MM.1S (cell line): ENCODE results near the gene ACOT2.
"Not testable (repeated sequence)": the region's sequence is repeated elsewhere in the genome, so short reads cannot be mapped to it uniquely, and the experiment has no call there.

Experiments
- DNase-seq: peaks from one replicate; pipeline ENCODE4 v3.0.0-alpha.2; 2015
- H2AFZ ChIP-seq: fragments of 300-600 bp; sonication (generic); 2 replicates; pipeline ENCODE4 v1.6.0; 2016; ENCODE audit warnings: antibody characterized with exemption, low read length
- H3F3A ChIP-seq: fragments of 300-600 bp; sonication (generic); 2 replicates; pipeline ENCODE4 v1.6.1; 2016; ENCODE audit warnings: mild to moderate bottlenecking, antibody characterized with exemption, low read length, moderate library complexity, mixed read lengths; ENCODE audit not compliant: insufficient read depth
- H3K27ac ChIP-seq: fragments of 300-600 bp; sonication (generic); 2 replicates; pipeline ENCODE4 v1.5.1; 2016; ENCODE audit warnings: mild to moderate bottlenecking, low read length
- H3K27me3 ChIP-seq: fragments of 300-600 bp; sonication (generic); replicated peaks from 2 replicates; pipeline ENCODE4 v1.6.0; 2016; ENCODE audit warnings: low read length; ENCODE audit not compliant: insufficient read depth
- H3K36me3 ChIP-seq: fragments of 300-600 bp; sonication (generic); replicated peaks from 2 replicates; pipeline ENCODE4 v1.6.1; 2016; ENCODE audit warnings: mild to moderate bottlenecking, low read length, mixed read lengths; ENCODE audit not compliant: insufficient read depth
- H3K4me1 ChIP-seq: fragments of 300-600 bp; sonication (generic); 2 replicates; pipeline ENCODE4 v1.6.1; 2016; ENCODE audit warnings: low read length, mixed read lengths
- H3K4me2 ChIP-seq: fragments of 300-600 bp; sonication (generic); 2 replicates; pipeline ENCODE4 v1.6.0; 2016; ENCODE audit warnings: low read depth, low read length
- H3K4me3 ChIP-seq: fragments of 300-600 bp; sonication (generic); 2 replicates; pipeline ENCODE4 v1.5.1; 2016; ENCODE audit warnings: low read length, mixed read lengths
- H3K79me2 ChIP-seq: fragments of 300-600 bp; sonication (generic); 2 replicates; pipeline ENCODE4 v1.6.1; 2016; ENCODE audit warnings: mixed run types, low read length, mixed read lengths
- H3K9ac ChIP-seq: fragments of 300-600 bp; sonication (generic); 2 replicates; pipeline ENCODE4 v1.6.1; 2016; ENCODE audit warnings: low read length, mixed read lengths
- H3K9me2 ChIP-seq: fragments of 300-600 bp; sonication (generic); replicated peaks from 2 replicates; pipeline ENCODE4 v1.6.1; 2016; ENCODE audit warnings: mild to moderate bottlenecking, low read length, mixed read lengths; ENCODE audit not compliant: insufficient read depth
- H3K9me3 ChIP-seq: fragments of 300-600 bp; sonication (generic); replicated peaks from 2 replicates; pipeline ENCODE4 v1.6.1; 2016; ENCODE audit warnings: mild to moderate bottlenecking, low read length, mixed read lengths; ENCODE audit not compliant: insufficient read depth
- H4K20me1 ChIP-seq: fragments of 300-600 bp; sonication (generic); 2 replicates; pipeline ENCODE4 v1.6.1; 2016; ENCODE audit warnings: mild to moderate bottlenecking, low read length, moderate library complexity, mixed read lengths; ENCODE audit not compliant: insufficient read depth
- CTCF ChIP-seq: fragments of 300-600 bp; sonication (generic); IDR thresholded peaks from 2 replicates; pipeline ENCODE4 v1.5.1; 2016; ENCODE audit warnings: antibody characterized with exemption, low read length, mixed read lengths
- EZH2 ChIP-seq: fragments of 300-600 bp; sonication (generic); optimal IDR thresholded peaks from 2 replicates; pipeline ENCODE3; 2017; ENCODE audit warnings: low read depth, mild to moderate bottlenecking, antibody characterized with exemption, low read length, mixed read lengths
- EZH2phosphoT487 ChIP-seq: fragments of 300-600 bp; sonication (generic); IDR thresholded peaks from 2 replicates; pipeline ENCODE4 v1.6.1; 2018; ENCODE audit warnings: antibody characterized with exemption, low read length

The ACOT2 gene

GRCh38 chr14:73553845-73554244, 15.2 kb upstream of the ACOT2 start:
- Histone ChIP-seq H3K4me2 (no peak overlapping the region), H3K9me3 (no peaks in the 10 kb centered on the region), H3K9ac (no peak overlapping the region), H3K4me3 (no peak overlapping the region), H3K4me1 (no peaks in the 10 kb centered on the region), H3F3A (no peaks in the 10 kb centered on the region), H3K36me3 (no peaks in the 10 kb centered on the region), H2AFZ (no peak overlapping the region), H3K27ac (no peak overlapping the region), H4K20me1 (no peaks in the 10 kb centered on the region), H3K9me2 (no peaks in the 10 kb centered on the region), H3K79me2 (no peaks in the 10 kb centered on the region), H3K27me3 (no peaks in the 10 kb centered on the region)
- DNase-seq, result no peak
- TF ChIP-seq EZH2 (no peak), CTCF (no peak), EZH2phosphoT487 (no peak)

- not testable (repeated sequence) for H3K9me3 ChIP-seq, H3K36me3 ChIP-seq, H3K9ac ChIP-seq, H3K27me3 ChIP-seq, H3K4me3 ChIP-seq, DNase-seq, H3F3A ChIP-seq, H3K79me2 ChIP-seq, H3K4me2 ChIP-seq, H3K27ac ChIP-seq, H4K20me1 ChIP-seq, H3K4me1 ChIP-seq, H3K9me2 ChIP-seq, H2AFZ ChIP-seq
These were observed 11.8 kb upstream of the ACOT2 start for GRCh38 chr14:73557201-73557600.

- DNase-seq, H3K4me3 ChIP-seq, H3K4me2 ChIP-seq, H3K9ac ChIP-seq, H3K27me3 ChIP-seq, H3K79me2 ChIP-seq, H2AFZ ChIP-seq, H3F3A ChIP-seq, H4K20me1 ChIP-seq, H3K9me2 ChIP-seq, H3K36me3 ChIP-seq, H3K4me1 ChIP-seq, H3K9me3 ChIP-seq, H3K27ac ChIP-seq: not testable (repeated sequence)
These were observed 10.8 kb upstream of the ACOT2 start for GRCh38 chr14:73558238-73558637.

- H3K4me1 ChIP-seq, H3K79me2 ChIP-seq, H3F3A ChIP-seq, H3K9ac ChIP-seq, H3K4me2 ChIP-seq, H3K27ac ChIP-seq, H4K20me1 ChIP-seq, DNase-seq, H2AFZ ChIP-seq, H3K4me3 ChIP-seq, H3K27me3 ChIP-seq, H3K9me2 ChIP-seq, H3K36me3 ChIP-seq, H3K9me3 ChIP-seq: not testable (repeated sequence)
These were observed 6.8 kb upstream of the ACOT2 start for GRCh38 chr14:73562256-73562655.

GRCh38 chr14:73562696-73563095, 6.3 kb upstream of the ACOT2 start:
- not testable (repeated sequence) for H3K9me2 ChIP-seq, H3K4me2 ChIP-seq, H2AFZ ChIP-seq, H3K27me3 ChIP-seq, H3K79me2 ChIP-seq, DNase-seq, H3K36me3 ChIP-seq, H3K27ac ChIP-seq, H3K9ac ChIP-seq, H4K20me1 ChIP-seq, H3K4me3 ChIP-seq, H3K4me1 ChIP-seq, H3K9me3 ChIP-seq, H3F3A ChIP-seq

GRCh38 chr14:73566431-73566830, 2.6 kb upstream of the ACOT2 start:
- H3K79me2 ChIP-seq, H3K4me3 ChIP-seq, H2AFZ ChIP-seq: not testable (repeated sequence)

GRCh38 chr14:73566935-73567334, 2.1 kb upstream of the ACOT2 start:
- not testable (repeated sequence) for H2AFZ ChIP-seq, H3K4me3 ChIP-seq, H3K79me2 ChIP-seq, H3K9me3 ChIP-seq, DNase-seq, H3K9me2 ChIP-seq, H3K36me3 ChIP-seq, H3K27me3 ChIP-seq, H4K20me1 ChIP-seq, H3K4me2 ChIP-seq, H3K27ac ChIP-seq, H3K4me1 ChIP-seq, H3F3A ChIP-seq, H3K9ac ChIP-seq

More at GRCh38 chr14:73566431-73566830, 2.6 kb upstream of the ACOT2 start:
- not testable (repeated sequence) for DNase-seq, H4K20me1 ChIP-seq, H3K27ac ChIP-seq, H3K27me3 ChIP-seq, H3F3A ChIP-seq, H3K9ac ChIP-seq, H3K9me2 ChIP-seq, H3K4me1 ChIP-seq, H3K4me2 ChIP-seq, H3K36me3 ChIP-seq, H3K9me3 ChIP-seq
